CD4-positive, alpha-beta T cell (primary cell): Measurements from ENCODE around the gene BTBD16. TPM values are rescaled to one million over a fixed set of nuclear protein-coding genes. Genes with fewer than 3 reads are reported as not detected.

Source experiments
- ATAC-seq: fragments of 200-7000 bp; cut with Tn5 transposase; one replicate; pipeline ENCODE4 v1.10.0; 2022; ENCODE audit warnings: mild to moderate bottlenecking; ENCODE audit not compliant: poor library complexity
- CTCF ChIA-PET: fragments of 350-600 bp; sonication (Branson Sonifier 250); formaldehyde crosslinking; loops from one replicate; lab custom pipeline; 2021; ENCODE audit warnings: antibody characterized with exemption, inconsistent platforms; lab: Charles Lee
- POLR2A ChIA-PET: fragments of 350-600 bp; sonication (Branson Sonifier 250); formaldehyde crosslinking; loops from one replicate; lab custom pipeline; 2021; ENCODE audit warnings: antibody characterized with exemption, inconsistent platforms; lab: Charles Lee
- DNase-seq, 14 experiments: peaks; one replicate each; pipeline ENCODE4 v3.0.0-alpha.2; 2013 to 2020; ENCODE audit warnings: mixed read lengths in 2 of 14
- H3K27ac ChIP-seq, 2 donors: one replicate each; pipeline versions ENCODE4 v1.5.1 to v1.7.0; 2013; ENCODE audit warnings: low read length in 2 of 2, low read depth in 1 of 2, mild to moderate bottlenecking in 1 of 2
- H3K27me3 ChIP-seq, 2 experiments: 1 replicate in 1 of 2; 2 replicates in 1 of 2; pipeline versions ENCODE4 v1.6.1 to v1.7.0; 2013; ENCODE audit warnings: low read length in 2 of 2, control low read depth in 1 of 2, mild to moderate bottlenecking in 1 of 2, moderate library complexity in 1 of 2; ENCODE audit not compliant: insufficient read depth in 2 of 2, control insufficient read depth in 1 of 2
- H3K36me3 ChIP-seq: one replicate; pipeline ENCODE4 v1.6.1; 2013; ENCODE audit warnings: low read length, control low read depth; ENCODE audit not compliant: insufficient read depth
- H3K4me1 ChIP-seq: one replicate; pipeline ENCODE4 v1.6.1; 2013; ENCODE audit warnings: low read length, control low read depth; ENCODE audit not compliant: insufficient read depth
- H3K4me3 ChIP-seq: one replicate; pipeline ENCODE4 v1.5.1; 2013; ENCODE audit warnings: mild to moderate bottlenecking, low read length, moderate library complexity
- H3K9me3 ChIP-seq, 2 experiments: 1 replicate in 1 of 2; 2 replicates in 1 of 2; pipeline versions ENCODE4 v1.6.1 to v1.7.0; 2013; ENCODE audit warnings: low read length in 2 of 2, mild to moderate bottlenecking in 2 of 2, control low read depth in 1 of 2, moderate library complexity in 1 of 2; ENCODE audit not compliant: control insufficient read depth in 1 of 2, insufficient read depth in 1 of 2
- H3K27ac Mint-ChIP-seq: one replicate; pipeline ENCODE4 v1.8.0; 2020; ENCODE audit warnings: mixed read lengths
- H3K27me3 Mint-ChIP-seq: one replicate; pipeline ENCODE4 v1.8.0; 2021; ENCODE audit warnings: mixed read lengths
- H3K36me3 Mint-ChIP-seq: one replicate; pipeline ENCODE4 v1.8.0; 2021; ENCODE audit warnings: low read depth, mixed read lengths
- H3K4me1 Mint-ChIP-seq: one replicate; pipeline ENCODE4 v1.8.0; 2021; ENCODE audit warnings: low read depth, mixed read lengths
- H3K4me3 Mint-ChIP-seq: one replicate; pipeline ENCODE4 v1.8.0; 2020; ENCODE audit warnings: mild to moderate bottlenecking, mixed read lengths
- H3K9me3 Mint-ChIP-seq: one replicate; pipeline ENCODE4 v1.8.0; 2020; ENCODE audit warnings: mixed read lengths
- CTCF ChIP-seq: fragments of 200-600 bp; IDR thresholded peaks from one replicate; pipeline ENCODE4 v1.8.0; 2022; ENCODE audit warnings: antibody characterized with exemption, mild to moderate bottlenecking
- intact Hi-C, 2 experiments: fragments of 100-400 bp; cut with DNase I in 1 of 2; cut with micrococcal nuclease in 1 of 2; formaldehyde crosslinking; loops; one replicate each; pipeline versions ENCODE4 v1.15.1 to v1.9.0; 2023 to 2025; cut with DNase I, micrococcal nuclease
- total RNA-seq, 174 experiments: library from RNA in 2 of 174; stranded (reverse) in 2 of 174; gene quantifications; one replicate each; pipeline ENCODE4 v1.2.3 and lab custom pipeline; 2021 to 2026

Gene BTBD16
- total RNA-seq, 2 experiments from 2014 or later = not detected

- Mint-ChIP-seq H3K4me1 (no peaks in the 10 kb centered on the region), H3K27ac (no peak overlapping the region), H3K4me3 (no peak overlapping the region), H3K36me3 (no peaks in the 10 kb centered on the region), H3K27me3 (peaks cover 8% of the 10 kb centered on the region), H3K9me3 (no peaks in the 10 kb centered on the region)
- Histone ChIP-seq H3K27ac (no peak overlapping the region), H3K4me1 (no peaks in the 10 kb centered on the region), H3K36me3 (no peaks in the 10 kb centered on the region), H3K4me3 (no peak overlapping the region), H3K9me3 (no peaks in the 10 kb centered on the region), H3K27me3 (peaks cover 0 to 4% of the 10 kb centered on the region in 2 experiments)
- no peak for ATAC-seq
- ChIA-PET CTCF (no interaction called here), POLR2A (no interaction called here)
- no peak for TF ChIP-seq CTCF
- intact Hi-C loops = no loop called here
- DNase-seq = no peak
Measured at GRCh38 chr10:122224159-122224558, 46.9 kb upstream of the BTBD16 start.

- Histone ChIP-seq H3K4me3 (no peak overlapping the region), H3K27ac (no peak overlapping the region), H3K36me3 (no peaks in the 10 kb centered on the region), H3K9me3 (no peaks in the 10 kb centered on the region), H3K27me3 (peaks cover 0 to 4% of the 10 kb centered on the region in 2 experiments), H3K4me1 (no peaks in the 10 kb centered on the region)
- Mint-ChIP-seq H3K9me3 (no peaks in the 10 kb centered on the region), H3K36me3 (no peaks in the 10 kb centered on the region), H3K4me1 (no peaks in the 10 kb centered on the region), H3K27me3 (peaks cover 4% of the 10 kb centered on the region), H3K27ac (no peak overlapping the region), H3K4me3 (no peak overlapping the region)
- no peak for ATAC-seq
- TF ChIP-seq CTCF = no peak
- intact Hi-C loops = no loop called here
- ChIA-PET CTCF (no interaction called here), POLR2A (no interaction called here)
- DNase-seq = no peak
Measured at GRCh38 chr10:122225330-122225729, 45.8 kb upstream of the BTBD16 start.

GRCh38 chr10:122227754-122228153 lies 43.3 kb upstream of the BTBD16 start:
- peaks cover 0 to 2% of the 10 kb centered on the region in 2 experiments for H3K27me3 ChIP-seq
- Mint-ChIP-seq H3K27ac (no peak overlapping the region), H3K36me3 (no peaks in the 10 kb centered on the region), H3K9me3 (no peaks in the 10 kb centered on the region), H3K27me3 (peaks cover 9% of the 10 kb centered on the region), H3K4me1 (no peaks in the 10 kb centered on the region), H3K4me3 (no peak overlapping the region)
- intact Hi-C loops = no loop called here
- H3K9me3 ChIP-seq = no peaks in the 10 kb centered on the region
- DNase-seq = no peak
- no peak for TF ChIP-seq CTCF
- ChIA-PET POLR2A (no interaction called here), CTCF (no interaction called here)
- ATAC-seq = no peak
- no peak overlapping the region for H3K27ac ChIP-seq
- H3K36me3 ChIP-seq = no peaks in the 10 kb centered on the region
- no peak overlapping the region for H3K4me3 ChIP-seq
- H3K4me1 ChIP-seq = no peaks in the 10 kb centered on the region
